DMS153 treated with DMSO at 0.1 percent for 48 hours (cell line): ENCODE results near the gene TNIP1.
A peak's percentile ranks its signal among the peaks of the same experiment; 100 is the strongest.

Source experiments
- DNase-seq: peaks from one replicate; lab custom pipeline; 2025; ENCODE audit not compliant: unreplicated experiment; lab: John Stamatoyannopoulos, UW

Gene TNIP1, protein sequence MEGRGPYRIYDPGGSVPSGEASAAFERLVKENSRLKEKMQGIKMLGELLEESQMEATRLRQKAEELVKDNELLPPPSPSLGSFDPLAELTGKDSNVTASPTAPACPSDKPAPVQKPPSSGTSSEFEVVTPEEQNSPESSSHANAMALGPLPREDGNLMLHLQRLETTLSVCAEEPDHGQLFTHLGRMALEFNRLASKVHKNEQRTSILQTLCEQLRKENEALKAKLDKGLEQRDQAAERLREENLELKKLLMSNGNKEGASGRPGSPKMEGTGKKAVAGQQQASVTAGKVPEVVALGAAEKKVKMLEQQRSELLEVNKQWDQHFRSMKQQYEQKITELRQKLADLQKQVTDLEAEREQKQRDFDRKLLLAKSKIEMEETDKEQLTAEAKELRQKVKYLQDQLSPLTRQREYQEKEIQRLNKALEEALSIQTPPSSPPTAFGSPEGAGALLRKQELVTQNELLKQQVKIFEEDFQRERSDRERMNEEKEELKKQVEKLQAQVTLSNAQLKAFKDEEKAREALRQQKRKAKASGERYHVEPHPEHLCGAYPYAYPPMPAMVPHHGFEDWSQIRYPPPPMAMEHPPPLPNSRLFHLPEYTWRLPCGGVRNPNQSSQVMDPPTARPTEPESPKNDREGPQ

DNA sequence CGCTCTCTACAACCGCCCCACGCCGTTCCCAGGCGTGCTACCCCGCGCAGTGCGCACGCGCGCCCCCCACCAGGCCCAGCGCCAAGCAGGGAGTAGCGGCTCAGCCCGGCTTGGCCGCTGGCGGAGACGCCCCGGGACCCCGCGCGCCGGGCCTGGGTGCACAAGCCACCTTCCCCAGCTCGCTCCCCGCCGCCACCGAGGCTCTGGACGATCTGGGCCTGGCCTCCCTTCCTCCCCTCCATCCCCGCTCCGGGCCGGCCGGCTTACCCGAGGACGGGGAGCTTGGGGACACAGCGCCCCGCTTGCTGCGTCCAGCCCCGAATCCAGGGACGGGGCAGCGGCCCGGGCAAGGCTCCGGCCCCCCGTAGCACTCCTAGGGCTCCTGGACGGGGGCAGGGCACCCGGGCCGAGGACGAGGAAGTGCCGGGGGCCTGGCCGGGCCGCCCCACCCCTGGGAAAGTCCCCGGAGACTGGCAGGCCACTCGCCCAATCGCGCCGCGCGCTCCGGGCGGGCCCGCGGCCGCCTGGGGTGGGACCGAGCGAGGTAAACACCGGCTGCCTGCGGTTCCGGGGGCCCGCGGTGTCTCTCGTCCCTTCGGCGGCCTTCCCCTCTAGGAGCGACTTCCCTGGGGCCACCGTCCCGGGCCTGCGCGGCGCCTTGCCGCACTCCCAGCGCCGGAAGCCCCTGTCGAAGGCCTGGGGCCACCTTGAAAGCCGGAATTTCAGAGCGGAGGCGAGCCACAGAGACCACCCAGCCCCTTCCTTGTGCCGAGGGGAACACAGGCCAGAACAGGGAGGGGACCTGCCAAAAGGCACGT, at the start of gene TNIP1:
TNIP1 (minus strand) TSS at position 422 of the 818 bp plus-strand sequence. CDS start 15,939 bp downstream, outside the sequence.
- DNase-seq, result peak; percentile 23

DNA sequence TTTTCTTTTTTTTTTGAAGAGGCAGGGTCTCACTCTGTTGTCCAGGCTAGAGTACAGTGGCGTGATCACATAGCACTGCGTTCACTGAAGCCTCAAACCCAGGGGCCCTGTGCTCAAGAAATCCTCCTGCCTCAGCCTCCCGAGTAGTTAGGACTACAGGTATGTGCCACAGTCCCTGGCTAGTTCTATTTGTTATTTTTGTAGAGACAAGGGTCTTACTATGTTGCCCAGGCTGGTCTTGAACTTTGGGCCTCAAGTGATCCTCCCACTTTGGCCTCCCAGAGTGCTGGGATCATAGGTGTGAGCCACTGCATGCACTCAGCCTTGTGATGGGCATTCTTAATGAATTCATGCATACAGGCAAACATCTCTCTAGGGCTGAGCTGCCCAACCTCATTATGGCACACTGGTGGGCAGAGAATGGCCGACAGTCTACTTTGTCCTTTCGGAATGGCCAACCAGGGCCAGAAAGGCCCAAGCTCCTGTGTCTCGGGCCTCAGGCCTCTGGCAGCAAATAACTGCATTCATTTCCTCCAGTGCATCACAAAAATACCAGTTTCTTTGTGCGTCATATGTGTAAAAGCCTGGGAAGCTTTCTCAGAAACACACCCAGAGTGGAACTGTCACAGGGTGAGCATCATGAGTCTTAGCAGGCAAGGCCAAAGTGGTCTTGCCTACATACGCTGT, 49.5 kb upstream of the TNIP1 start:
- no peak for DNase-seq

DNA sequence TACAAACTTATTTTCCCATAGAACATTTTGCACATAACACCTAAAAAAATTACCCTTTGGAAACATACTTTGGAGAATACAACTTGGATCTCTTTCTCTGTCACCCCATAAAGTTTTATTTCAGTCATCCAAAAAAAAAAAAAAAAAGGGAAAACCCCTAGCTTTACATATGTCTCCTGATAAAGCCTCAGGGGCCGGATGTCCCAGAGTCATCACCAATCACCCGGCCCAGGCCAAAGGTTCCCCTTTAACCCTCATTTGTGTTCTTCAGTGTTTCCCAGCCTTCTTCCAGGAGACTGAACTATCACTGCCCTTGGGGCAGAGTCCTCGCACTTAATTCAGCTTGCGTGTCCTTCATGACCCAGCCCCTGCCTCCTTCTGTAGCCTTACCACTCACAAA, 48.0 kb upstream of the TNIP1 start:
- no peak for DNase-seq

DNA sequence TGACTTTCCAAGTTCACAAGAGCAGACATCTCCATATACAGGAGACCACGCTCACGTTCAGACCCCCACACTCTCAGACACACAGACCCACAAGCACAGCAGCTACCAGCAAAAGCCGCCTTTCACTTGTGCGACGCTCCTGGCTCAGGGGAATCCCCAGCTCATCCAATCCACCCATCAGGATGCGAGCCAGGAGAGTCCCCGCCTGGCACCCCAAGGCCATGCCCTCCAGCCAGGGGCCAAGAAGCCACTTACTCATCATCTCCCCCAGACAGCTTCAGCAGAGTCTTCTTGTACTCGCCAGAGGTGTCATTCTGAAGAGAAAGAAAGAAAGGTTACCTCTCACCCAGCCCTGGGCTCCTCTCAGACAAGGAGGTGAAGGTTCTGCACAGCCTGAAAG, 47.1 kb upstream of the TNIP1 start:
- DNase-seq, result no peak

DNA sequence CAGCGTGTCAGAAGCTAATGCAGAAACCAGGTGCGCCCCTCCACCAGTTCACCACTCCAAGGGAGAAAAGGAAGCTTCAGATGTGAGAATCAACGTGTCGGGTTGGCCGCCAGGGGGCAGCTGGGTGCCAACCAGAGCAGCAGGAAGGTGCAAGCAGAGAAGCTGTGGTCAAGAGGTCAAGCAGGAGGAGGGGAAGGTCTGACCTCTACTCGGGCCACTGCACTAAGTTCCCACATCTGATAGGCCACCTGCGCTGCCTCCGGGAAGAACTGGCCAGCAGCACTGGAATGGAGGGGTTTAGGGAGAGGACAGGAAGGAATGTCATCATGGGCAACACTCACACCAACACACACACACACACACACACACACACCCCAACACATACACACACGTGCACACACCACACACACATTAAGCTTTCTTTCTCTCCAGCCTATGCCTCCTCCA, 45.4 kb upstream of the TNIP1 start:
- no peak for DNase-seq

DNA sequence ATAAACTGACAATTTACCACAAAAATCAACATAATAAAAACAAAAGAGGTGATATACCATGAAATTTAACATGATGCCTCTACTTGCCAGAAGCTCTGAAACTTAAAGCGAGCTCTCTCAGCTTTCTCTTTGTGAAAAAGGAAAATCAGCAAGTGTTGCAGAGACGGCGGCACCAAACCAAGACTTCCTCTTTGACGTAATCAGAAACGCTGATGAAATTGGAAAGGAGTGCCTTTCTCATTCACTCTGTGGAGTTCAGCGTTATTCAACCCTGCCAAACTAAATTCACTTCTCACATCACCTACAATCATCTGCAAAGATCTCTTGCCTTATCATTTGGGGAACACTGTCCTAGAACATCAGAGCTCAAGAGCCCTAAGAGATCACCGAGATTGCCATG, 44.6 kb upstream of the TNIP1 start:
- no peak for DNase-seq

DNA sequence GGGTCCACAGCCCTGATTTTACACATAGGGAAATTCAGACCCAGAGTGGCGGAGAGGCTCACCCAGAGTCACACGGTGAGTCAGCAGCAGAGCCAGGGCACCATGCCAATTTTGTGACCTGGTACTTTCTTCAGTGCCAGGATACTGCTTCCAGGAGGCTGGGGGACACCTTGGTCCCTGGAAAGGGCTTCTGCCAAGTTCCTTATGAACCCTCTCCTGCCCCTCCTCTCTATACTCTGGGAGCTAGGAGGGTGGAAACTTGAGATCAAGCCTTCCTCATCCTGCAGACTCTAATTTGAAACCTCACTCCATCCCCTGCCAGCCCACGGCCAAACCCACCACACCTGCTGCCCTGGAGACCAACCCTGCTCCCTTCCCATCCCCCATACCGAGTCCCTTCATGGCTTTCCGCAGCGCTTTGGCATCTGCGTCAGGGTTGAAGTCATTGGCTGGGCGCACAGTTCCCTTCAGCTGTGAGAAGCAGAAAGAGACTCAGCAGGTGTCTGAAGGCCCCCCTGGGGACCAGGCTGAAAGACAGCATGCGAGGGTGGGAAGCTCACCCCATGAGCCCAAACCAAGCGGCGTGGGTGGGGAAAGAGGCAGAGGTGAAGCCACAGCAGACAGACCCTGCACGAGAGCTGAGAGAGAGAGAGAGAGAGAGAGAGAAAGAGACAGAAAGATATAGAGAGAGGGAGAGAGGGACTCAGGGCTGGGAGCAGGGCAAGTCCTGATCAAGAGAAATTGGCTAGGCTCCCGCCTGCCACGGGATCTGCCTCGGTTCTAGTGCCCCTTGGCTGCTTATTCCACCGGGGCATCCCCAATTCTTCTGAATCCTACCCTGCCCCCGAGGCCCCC, 43.3 kb upstream of the TNIP1 start:
- DNase-seq, result no peak

DNA sequence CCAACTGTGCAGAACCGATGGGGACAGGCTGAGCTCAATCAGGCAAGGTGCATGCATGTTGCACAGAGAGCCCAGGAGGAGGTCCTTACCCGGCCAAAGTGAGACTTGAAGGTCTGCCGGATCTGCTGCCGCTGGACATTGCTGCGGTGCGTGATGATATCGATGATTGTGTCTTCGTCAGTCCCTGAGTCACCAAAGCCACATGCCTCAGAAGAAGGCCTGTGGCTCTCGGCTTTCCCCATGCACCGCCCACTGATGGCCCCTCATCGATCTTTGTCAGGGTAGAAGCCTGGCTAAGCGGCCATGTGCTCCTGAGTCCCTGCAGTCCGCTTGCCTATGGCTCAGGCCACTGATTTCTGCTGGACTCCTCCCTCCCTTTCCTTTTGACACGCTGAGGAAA, 42.0 kb upstream of the TNIP1 start:
- no peak for DNase-seq

DNA sequence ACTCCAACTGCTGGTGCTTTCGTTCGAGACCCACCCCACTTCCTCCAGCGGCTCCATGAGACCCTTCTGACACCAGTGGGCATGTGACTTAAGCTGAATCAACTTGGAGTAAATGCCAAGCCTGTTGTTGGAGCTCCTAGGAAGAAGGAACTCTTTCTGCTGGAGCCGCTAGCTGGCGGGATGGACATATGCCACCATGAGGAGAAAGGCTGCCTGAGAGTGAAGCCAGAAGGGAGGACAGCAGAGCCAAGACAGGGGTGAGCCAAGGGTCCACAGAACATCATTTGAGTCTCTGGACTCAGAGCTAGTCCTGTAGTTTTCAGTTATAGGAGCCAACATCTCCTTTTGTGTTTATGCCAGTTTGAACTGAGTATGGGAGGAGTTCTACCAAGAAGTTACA, 40.8 kb upstream of the TNIP1 start:
- no peak for DNase-seq

DNA sequence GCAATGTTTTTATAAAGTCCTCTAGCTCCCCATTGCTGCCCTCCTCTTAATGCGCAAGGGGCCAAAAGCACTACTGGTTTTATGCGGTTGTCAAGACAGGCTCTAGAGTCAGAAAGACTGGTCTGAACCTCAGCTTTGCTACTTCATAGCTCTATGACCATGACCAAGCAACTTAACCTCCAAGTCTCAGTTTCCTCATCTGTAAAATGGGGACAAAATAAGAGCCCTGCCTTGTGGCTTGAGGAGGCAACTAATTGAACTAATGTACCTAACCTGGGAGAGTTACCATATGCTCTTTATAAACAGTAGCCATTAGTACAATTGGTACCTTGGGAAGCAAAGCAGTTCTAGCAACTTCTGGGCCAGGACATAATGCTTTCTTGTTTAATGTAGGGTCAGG, 40.3 kb upstream of the TNIP1 start:
- DNase-seq, result no peak

DNA sequence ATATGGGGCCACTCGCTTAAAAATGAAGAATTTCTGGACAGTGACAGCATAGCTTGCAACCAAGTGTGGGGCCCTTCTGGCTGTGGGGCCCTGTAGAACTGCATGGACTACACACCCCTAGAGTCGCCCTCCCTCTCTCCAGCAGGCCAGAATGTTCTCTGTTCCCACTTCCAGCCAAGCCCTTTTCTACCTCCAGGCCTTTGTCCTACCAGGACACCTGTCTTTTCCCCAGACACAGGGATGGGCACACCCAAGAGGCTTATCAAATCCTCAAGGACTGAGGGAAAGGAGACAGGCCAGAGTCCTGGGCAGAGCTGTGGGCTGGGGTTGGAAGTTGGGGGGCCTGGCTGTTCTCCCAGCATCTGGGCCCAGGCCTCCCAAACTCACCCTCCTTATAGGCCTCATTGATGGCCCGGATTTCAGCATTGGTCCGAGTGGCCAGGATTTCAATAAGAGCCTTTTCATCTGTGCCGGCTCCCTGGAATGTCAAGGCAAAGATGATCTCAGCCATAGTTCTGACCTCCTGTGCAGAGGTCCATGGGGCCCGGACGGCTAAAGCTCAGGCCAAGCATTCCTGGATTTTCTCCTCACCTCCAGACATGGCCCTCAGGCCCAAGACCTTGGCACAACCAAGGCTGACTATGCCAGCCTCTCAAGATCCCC, 38.2 kb upstream of the TNIP1 start:
- DNase-seq, result no peak

DNA sequence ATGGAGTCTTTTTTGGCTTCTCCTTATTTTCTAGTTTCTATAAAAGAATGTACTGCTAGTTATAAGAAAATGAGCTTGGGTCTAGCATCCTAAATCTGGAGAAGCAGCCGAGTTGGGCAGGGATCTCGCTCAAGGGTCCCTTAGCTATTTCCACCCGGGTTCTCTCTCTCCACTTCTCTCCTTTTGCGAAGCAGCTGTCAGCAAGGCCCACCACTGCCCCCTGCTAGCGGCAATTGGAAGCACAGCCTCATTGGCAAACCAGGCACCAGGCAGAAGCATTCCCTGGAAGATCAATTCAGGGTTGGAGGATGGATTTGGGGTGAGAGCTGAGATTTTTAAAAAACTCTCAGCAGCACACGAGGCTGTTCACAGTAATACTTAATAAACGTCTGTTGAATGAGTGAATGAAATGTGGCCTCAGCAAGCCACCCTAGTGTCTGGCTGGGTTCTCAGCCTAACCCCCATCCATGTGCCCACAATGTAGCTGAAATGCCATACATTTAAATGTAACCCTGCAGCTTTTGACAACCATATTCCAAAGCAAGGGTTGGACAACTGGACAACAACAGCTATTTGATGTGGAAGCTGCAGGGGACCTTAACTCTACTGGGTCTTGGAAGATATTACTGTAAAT, 34.6 kb upstream of the TNIP1 start:
- DNase-seq, result peak; percentile 2

DNA sequence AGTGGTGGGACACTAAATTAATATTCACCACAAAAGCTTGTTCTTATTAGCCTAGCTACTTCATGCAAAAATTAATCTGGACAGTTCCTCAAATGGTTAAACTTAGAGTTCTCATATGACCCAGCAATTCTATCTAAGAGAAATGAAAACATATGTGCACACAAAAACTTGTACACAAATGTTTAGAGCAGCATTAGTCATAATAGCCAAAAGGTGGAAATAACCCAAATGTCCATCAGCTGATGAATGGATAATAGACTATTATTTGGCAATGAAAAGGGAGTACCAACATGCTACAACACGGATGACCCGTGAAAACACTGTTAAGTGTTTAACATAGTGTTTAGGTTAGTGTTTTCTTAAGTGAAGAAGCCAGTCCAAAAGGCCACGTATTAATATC, 32.8 kb upstream of the TNIP1 start:
- no peak for DNase-seq

DNA sequence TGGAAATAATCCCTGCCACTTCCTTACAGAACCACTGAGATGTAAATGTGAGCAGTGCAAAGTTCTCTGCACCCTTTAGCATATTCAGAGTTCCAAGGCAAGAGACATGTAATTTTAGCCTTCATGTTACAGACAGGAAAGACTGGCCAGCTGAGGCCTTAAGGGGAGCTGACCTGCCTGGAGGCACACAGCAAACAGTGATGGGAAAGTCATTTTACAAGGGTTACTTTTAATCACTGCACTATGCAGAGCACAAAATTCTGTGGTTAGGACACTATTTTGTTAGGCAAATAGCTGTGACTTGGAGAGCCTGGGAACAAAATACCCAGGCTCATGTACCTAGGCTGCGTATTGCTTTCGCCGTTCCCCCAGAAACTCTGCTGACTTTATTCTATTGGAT, 30.2 kb upstream of the TNIP1 start:
- no peak for DNase-seq

DNA sequence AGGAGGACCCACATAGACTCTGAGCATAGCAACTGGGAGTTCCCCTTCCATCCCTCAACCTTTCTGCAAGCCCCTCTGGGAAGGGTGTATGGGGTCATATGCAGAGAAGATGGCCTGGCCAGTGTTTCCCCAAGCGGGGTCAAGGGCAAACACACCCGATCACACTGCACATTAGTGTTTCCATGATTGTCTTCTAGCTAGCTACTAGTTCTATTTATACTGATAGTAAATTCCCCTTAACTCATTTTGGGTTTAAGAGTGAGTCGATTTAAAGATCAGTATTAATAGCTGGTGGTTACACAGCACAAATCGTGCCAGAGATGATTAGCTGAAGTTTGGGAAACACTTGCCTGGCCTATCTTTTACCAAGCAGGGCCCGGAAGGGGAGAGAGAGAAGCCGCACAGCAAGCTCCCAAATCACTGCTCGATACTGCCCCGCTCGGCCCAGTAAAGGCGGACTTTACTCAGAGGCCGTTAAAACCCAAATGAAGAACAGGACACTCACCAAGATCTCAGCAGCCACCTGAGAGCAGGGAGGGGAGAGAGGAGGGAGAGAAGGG, 29.4 kb upstream of the TNIP1 start:
- DNase-seq, result no peak

DNA sequence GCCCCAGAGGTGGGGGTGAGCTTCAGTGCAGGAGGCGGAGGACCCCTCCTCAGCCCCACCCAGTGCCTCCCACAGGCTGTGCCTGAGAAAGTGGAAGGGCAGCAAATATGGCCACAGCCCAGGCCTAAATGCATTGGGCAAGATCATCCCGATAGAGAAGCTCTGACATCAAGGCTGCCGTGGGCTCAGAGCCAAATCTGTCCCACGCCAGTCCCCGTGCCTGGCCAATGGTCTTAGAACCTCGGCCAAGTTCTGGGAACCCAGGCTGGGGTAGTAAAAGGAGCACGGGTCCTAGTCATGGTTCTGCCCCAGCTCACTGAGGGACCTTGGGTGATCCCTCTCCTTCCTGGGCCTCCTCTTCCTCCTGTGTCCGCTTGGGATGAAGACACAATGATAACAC, 27.7 kb upstream of the TNIP1 start:
- no peak for DNase-seq

DNA sequence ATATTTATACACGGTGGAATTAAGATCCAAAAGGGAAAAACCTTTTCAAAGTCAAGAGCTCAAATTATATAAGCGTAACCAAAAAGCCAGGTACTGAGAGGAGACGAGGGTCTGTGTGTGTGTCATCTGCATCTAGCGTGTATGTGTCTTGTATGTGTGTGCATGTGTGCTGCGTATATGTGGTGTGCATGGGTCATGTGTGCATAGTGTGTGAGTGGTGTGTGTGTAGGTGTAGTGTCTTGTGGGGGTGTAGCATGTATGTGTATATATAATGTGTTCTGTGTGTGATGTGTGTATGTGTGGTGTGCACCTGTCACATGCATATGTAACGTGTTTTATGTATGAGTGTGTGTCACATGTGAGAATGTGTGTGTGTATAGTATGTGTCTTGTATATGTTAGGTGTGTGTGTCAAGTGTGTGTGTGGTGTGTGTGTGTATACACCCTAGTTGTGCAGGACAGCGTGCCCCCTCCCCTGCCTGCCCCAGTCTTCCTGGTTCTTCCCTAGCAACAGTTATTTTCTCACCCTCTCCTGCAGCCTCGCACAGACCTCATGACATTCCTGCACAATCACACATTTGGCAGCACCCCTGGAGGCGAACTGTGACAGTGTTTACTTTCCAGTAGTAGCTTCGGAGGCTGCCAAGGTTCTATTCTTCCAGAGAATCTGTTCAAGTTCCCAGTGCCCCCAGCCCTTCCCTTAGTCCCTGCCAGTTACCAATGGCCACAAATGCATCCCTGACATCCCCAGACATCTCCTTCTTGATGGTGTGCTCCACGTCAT, 27.1 kb upstream of the TNIP1 start:
- DNase-seq, result no peak

DNA sequence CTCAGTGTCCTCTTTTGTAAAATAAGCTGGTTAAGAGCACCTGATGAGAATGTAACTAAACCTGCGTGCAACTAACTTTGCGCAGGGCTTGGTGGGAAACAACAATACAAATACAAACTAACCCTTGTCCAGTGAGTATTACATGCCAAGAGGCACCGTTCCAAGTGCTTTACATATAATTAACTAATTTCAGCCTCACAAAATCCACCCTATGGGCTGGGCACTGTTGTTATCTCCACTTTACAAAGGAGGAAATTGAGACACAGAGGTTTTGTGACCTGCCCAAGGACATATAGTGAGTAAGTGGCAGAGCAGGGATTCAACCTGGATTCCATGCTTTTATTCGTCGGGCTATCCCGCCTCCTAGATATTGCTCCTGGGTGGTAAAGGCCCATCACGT, 26.2 kb upstream of the TNIP1 start:
- no peak for DNase-seq
